SH-SY5Y (cell line): ENCODE results near the gene COBLL1.

Source experiments
- GATA2 ChIP-seq: IDR thresholded peaks from 2 replicates; pipeline ENCODE4 v1.6.1; 2011; ENCODE audit warnings: mild to moderate bottlenecking, low read depth, low read length
- GATA3 ChIP-seq: IDR thresholded peaks from 2 replicates; pipeline ENCODE4 v1.6.1; 2011; ENCODE audit warnings: low read depth, mild to moderate bottlenecking, low read length, moderate library complexity

DNA sequence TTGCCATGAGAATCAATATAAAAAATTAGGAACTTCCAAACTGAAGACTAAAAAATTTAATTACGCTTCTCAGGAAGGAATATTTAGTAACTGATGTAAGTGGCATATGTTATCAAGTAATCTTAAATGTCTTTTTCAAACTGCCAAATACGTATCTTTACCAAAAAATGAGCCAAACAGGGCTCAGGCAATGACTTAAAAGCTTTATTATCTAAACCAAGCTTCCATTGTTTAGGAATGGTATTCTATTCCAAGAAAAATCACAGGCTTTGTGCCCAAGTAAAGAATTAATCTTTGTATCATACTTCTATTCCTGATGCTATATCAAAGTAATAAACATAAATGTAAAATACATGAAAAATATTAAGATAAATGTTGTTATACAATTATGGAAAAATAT lies 148.7 kb downstream of the COBLL1 start:
- TF ChIP-seq GATA3, result no peak
- no peak for TF ChIP-seq GATA2
